Cardiac muscle cell (in vitro differentiated cells and primary cell): ENCODE results near the gene PIGH. TPM values are rescaled to one million over a fixed set of nuclear protein-coding genes. Genes with fewer than 3 reads are reported as not detected.

Experiments
- DNase-seq, 2 donors: peaks; one replicate each; pipeline versions ENCODE4 v3.0.0 to v3.0.0-alpha.2; 2010 to 2017; ENCODE audit warnings: low read depth in 1 of 2, low spot score in 1 of 2
- H3K27ac ChIP-seq: fragments of 200-600 bp; sonication (generic); 2 replicates; pipeline ENCODE4 v1.5.1; 2016
- H3K27me3 ChIP-seq: fragments of 200-600 bp; sonication (generic); 2 replicates; pipeline ENCODE4 v1.6.0; 2016; ENCODE audit warnings: control low read depth
- H3K36me3 ChIP-seq: fragments of 200-600 bp; sonication (generic); 2 replicates; pipeline ENCODE4 v1.5.1; 2016; ENCODE audit warnings: control low read depth
- H3K4me1 ChIP-seq: fragments of 200-600 bp; sonication (generic); 2 replicates; pipeline ENCODE4 v1.8.1; 2017; ENCODE audit warnings: low read depth, mild to moderate bottlenecking, mixed run types
- H3K4me3 ChIP-seq: fragments of 200-600 bp; sonication (generic); 2 replicates; pipeline ENCODE4 v1.5.1; 2016; ENCODE audit warnings: mild to moderate bottlenecking
- H3K9me3 ChIP-seq: fragments of 200-600 bp; sonication (generic); 2 replicates; pipeline ENCODE4 v1.5.1; 2017; ENCODE audit warnings: low read depth, mild to moderate bottlenecking, control low read depth
- polyA plus RNA-seq: library from polyadenylated mRNA; unstranded; fragments of >200 nt; fragmentation: Nextera tagmentation; extraction: Ambion mirVana; gene quantifications from 2 replicates; pipeline ENCODE4 v1.2.1, GENCODE V29; 2016
- total RNA-seq: library from RNA; depleted of rRNA; stranded (reverse); fragments of >200 nt; gene quantifications from 2 replicates; pipeline ENCODE4 v1.2.3, GENCODE V29; 2016
- TF ChIP-seq, protein P1 (sequence below): IDR thresholded peaks from 2 replicates; pipeline ENCODE4 v1.5.1; 2012; ENCODE audit warnings: low read depth, mild to moderate bottlenecking, low read length

The PIGH gene
- total and polyA plus RNA-seq, 2 experiments from 2014 or later = 11.3 to 31.3 TPM

DNA sequence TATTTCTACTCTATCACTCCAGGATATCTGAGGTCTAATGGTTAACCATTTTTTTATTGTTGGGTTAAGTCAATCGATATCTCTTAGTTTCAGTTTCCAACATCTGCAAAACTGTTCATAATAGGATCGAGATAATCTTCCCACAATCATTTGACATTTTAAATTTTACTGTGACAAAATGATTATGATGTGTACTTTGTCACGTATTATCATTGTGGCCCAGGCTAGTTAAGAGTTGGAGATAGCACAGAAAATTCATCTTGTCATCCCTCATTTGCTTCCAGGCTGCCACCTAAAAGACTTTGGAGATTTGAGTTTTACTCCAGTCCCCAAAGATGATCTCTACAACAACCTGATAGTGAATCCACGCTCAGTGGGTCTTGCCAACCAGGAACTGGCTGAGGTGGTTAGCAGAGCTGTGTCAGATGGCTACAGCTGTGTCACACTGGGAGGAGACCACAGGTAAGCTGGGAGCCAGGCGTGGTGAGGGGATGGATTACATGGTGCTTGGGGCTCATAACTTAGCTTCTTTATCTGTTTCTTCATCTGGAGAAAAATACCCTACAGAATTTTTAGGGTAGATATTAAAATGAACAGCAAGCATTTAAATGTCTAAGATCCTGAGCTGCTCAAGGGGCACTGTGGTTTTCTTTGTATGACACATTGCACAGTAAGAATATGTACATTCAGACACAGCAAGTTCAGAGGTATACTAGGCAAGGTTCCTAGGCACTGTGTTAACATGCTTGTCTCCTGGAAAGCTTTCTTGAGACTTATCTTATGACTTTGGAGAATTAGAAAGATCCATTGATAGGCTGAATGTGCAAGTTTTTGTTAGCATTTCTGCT lies 42.1 kb upstream of the PIGH start:
- H3K36me3 ChIP-seq = peaks cover 1% of the 10 kb centered on the region
- no peaks in the 10 kb centered on the region for H3K9me3 ChIP-seq
- H3K4me3 ChIP-seq = no peak overlapping the region
- DNase-seq = no peak
- no peaks in the 10 kb centered on the region for H3K27me3 ChIP-seq
- TF ChIP-seq, protein P1, sequence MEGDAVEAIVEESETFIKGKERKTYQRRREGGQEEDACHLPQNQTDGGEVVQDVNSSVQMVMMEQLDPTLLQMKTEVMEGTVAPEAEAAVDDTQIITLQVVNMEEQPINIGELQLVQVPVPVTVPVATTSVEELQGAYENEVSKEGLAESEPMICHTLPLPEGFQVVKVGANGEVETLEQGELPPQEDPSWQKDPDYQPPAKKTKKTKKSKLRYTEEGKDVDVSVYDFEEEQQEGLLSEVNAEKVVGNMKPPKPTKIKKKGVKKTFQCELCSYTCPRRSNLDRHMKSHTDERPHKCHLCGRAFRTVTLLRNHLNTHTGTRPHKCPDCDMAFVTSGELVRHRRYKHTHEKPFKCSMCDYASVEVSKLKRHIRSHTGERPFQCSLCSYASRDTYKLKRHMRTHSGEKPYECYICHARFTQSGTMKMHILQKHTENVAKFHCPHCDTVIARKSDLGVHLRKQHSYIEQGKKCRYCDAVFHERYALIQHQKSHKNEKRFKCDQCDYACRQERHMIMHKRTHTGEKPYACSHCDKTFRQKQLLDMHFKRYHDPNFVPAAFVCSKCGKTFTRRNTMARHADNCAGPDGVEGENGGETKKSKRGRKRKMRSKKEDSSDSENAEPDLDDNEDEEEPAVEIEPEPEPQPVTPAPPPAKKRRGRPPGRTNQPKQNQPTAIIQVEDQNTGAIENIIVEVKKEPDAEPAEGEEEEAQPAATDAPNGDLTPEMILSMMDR = no peak
- no peak overlapping the region for H3K27ac ChIP-seq
- H3K4me1 ChIP-seq = no peaks in the 10 kb centered on the region

DNA sequence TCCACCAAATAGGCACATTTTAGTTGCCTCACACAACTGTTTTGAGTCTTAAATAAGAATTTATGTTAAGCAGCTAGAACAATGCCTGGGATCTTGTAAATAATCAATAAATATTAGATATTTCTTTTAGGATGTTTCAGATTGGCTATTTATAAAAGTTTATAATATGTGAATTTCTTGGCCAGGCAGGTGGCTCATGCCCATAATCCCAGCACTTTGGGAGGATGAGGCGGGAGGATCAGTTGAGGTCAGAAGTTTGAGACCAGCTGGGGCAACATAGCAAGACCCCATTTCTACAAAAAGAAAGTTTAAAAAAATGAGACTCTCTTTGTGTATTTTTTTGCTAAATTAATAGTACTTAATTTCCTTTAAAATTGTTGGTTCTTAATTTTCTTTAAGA lies 41.4 kb upstream of the PIGH start:
- TF ChIP-seq, protein P1 = no peak
- no peaks in the 10 kb centered on the region for H3K4me1 ChIP-seq
- H3K9me3 ChIP-seq = no peaks in the 10 kb centered on the region
- H3K36me3 ChIP-seq = no peaks in the 10 kb centered on the region
- no peak for DNase-seq
- no peaks in the 10 kb centered on the region for H3K27me3 ChIP-seq
- no peak overlapping the region for H3K27ac ChIP-seq
- no peak overlapping the region for H3K4me3 ChIP-seq

DNA sequence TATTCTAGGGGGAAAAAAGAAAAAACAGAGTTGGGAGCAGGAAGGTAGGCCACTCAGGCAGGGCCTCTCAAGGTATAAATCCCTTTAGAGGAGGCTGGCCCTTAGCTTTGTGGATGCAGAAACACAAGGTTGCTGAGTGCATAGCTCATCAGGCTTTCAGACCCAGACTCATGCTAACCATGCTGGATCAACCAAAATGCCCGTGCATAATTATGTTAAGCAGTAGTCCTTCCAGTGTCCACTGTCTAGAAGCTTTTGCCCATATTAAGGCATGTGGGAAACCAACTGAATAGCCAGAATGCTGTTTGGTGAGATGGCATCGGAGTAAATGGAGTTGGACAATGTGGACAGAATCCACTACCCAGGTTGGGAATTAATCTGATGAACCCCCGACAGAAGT lies 38.6 kb upstream of the PIGH start:
- no peaks in the 10 kb centered on the region for H3K27me3 ChIP-seq
- DNase-seq = no peak

DNA sequence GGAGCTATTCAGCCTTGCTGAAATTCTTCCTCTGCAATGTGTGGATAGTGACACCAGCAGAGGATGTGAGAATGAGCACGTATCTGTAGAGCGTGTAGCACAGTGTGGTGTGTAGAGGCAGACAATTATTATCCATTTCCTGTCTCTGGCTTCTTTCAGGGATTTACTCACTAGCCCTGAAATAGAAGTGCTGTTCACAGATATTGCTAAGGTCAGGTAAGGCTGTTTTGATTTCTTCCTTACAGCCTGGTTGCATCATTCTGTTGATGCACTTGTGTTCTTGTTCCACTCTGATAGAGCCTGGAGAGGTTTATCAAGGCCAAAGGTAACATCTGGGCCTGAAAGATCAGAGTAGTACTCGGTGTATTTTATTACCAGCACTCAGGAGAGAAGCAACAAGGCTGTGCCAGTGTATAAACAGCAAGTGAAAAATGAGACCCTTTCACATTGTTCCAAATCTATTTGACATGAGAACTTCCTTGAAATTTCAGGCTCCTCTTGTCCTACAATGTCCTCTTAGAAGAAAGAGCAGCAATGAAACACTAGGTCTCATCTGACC lies 36.4 kb upstream of the PIGH start:
- Histone ChIP-seq H3K36me3 (no peaks in the 10 kb centered on the region), H3K4me1 (no peaks in the 10 kb centered on the region), H3K4me3 (no peak overlapping the region), H3K27ac (no peak overlapping the region), H3K27me3 (no peaks in the 10 kb centered on the region), H3K9me3 (no peaks in the 10 kb centered on the region)
- peak in 1 of 2 donors; percentile 35 for DNase-seq
- TF ChIP-seq, protein P1 = no peak

More for the DNA sequence above, 38.6 kb upstream of the PIGH start:
- Histone ChIP-seq H3K9me3 (no peaks in the 10 kb centered on the region), H3K4me3 (no peak overlapping the region), H3K4me1 (no peaks in the 10 kb centered on the region), H3K27ac (no peak overlapping the region), H3K36me3 (no peaks in the 10 kb centered on the region)
- TF ChIP-seq, protein P1 = no peak

DNA sequence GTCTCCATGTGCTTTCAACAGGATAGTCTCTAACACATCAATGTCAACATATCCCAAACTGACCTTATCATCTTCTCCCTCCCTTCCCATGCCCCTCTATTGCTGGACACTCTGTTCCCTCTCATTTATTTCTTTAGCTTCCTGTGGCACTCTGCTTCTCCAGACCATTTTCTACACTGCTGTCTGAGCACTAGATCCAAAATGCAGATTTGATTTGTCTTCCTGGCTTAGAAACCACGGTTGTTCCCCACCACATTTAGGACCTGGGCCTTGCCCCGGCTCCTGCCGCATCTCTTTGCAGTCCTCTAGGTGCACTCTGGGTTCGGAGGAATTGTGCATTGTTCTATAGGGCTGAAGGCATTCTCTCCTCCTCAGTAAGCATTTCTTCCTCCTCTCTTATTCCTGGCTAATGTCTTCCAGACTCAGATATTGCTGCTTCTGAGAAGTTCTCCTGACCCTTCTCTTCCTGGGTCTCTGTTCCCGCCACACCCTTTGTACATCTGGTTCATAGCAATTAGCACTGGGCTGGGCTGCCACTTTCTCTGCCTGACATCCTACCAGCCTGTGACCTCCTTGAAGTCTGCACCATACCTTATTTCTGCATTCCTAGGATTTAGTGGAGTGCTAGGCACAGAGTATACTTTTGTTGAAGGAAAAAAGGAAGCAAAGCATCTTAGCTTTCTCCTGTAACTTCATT lies 33.5 kb upstream of the PIGH start:
- Histone ChIP-seq H3K36me3 (no peaks in the 10 kb centered on the region), H3K4me1 (no peaks in the 10 kb centered on the region), H3K27ac (no peak overlapping the region), H3K9me3 (no peaks in the 10 kb centered on the region), H3K27me3 (no peaks in the 10 kb centered on the region), H3K4me3 (no peak overlapping the region)
- TF ChIP-seq, protein P1 = no peak
- no peak for DNase-seq
